GM19452 (cell line): ENCODE results near the gene DNAH3.
"Not testable (repeated sequence)": the region's sequence is repeated elsewhere in the genome, so short reads cannot be mapped to it uniquely, and the experiment has no call there.

Source experiments
- ATAC-seq: cut with Tn5 transposase; IDR thresholded peaks from one replicate; pipeline ENCODE4 v1.9.1; 2021; ENCODE audit not compliant: unreplicated experiment

DNAH3 gene

GRCh38 chr16:21075252-21075651, 75.4 kb downstream of the DNAH3 start:
- ATAC-seq = no peak

GRCh38 chr16:21072976-21073375, 77.7 kb downstream of the DNAH3 start:
- ATAC-seq = no peak

GRCh38 chr16:21071741-21072140, 78.9 kb downstream of the DNAH3 start:
- ATAC-seq = no peak

- no peak for ATAC-seq
Measured at GRCh38 chr16:21070564-21070963, 80.1 kb downstream of the DNAH3 start.

- ATAC-seq = no peak
Measured at GRCh38 chr16:21069986-21070385, 80.7 kb downstream of the DNAH3 start.

- ATAC-seq = no peak
Measured at GRCh38 chr16:21064203-21064602, 86.4 kb downstream of the DNAH3 start.

GRCh38 chr16:21063314-21063713, 87.3 kb downstream of the DNAH3 start:
- not testable (repeated sequence) for ATAC-seq

GRCh38 chr16:21060027-21060510, 90.6 kb downstream of the DNAH3 start:
- ATAC-seq = no peak

GRCh38 chr16:21057875-21058274, 92.8 kb downstream of the DNAH3 start:
- ATAC-seq = no peak

GRCh38 chr16:21056396-21056795, 94.2 kb downstream of the DNAH3 start:
- no peak for ATAC-seq

GRCh38 chr16:21055738-21056137, 94.9 kb downstream of the DNAH3 start:
- ATAC-seq = not testable (repeated sequence)

GRCh38 chr16:21053590-21053989, 97.1 kb downstream of the DNAH3 start:
- no peak for ATAC-seq

- not testable (repeated sequence) for ATAC-seq
Measured at GRCh38 chr16:21048091-21048912, 102.3 kb downstream of the DNAH3 start.

GRCh38 chr16:21038197-21038596, 112.4 kb downstream of the DNAH3 start:
- no peak for ATAC-seq

GRCh38 chr16:21037736-21038135, 112.9 kb downstream of the DNAH3 start:
- ATAC-seq = no peak

- ATAC-seq = no peak
Measured at GRCh38 chr16:21037168-21037567, 113.5 kb downstream of the DNAH3 start.

- no peak for ATAC-seq
Measured at GRCh38 chr16:21036471-21036870, 114.2 kb downstream of the DNAH3 start.

- ATAC-seq = no peak
Measured at GRCh38 chr16:21033704-21034103, 116.9 kb downstream of the DNAH3 start.

GRCh38 chr16:21033264-21033663, 117.4 kb downstream of the DNAH3 start:
- no peak for ATAC-seq

- ATAC-seq = no peak
Measured at GRCh38 chr16:21028728-21029127, 121.9 kb downstream of the DNAH3 start.

GRCh38 chr16:21026846-21027245, 123.8 kb downstream of the DNAH3 start:
- no peak for ATAC-seq

- no peak for ATAC-seq
Measured at GRCh38 chr16:21023509-21024202, 127.0 kb downstream of the DNAH3 start.
